K562 (cell line): ENCODE results near the gene OR2S2. TPM values are rescaled to one million over a fixed set of nuclear protein-coding genes. Genes with fewer than 3 reads are reported as not detected.
"Not testable (repeated sequence)": the region's sequence is repeated elsewhere in the genome, so short reads cannot be mapped to it uniquely, and the experiment has no call there.

ENCODE experiments used
- ATAC-seq: fragments of 200-7000 bp; cut with Tn5 transposase; 3 replicates; pipeline ENCODE4 v1.9.1; 2020; ENCODE audit warnings: moderate library complexity
- BruUV-seq: library from RNA; stranded (reverse); fragments of 400-500 nt; replicated peaks from 2 replicates; lab custom pipeline; 2021; lab: Mats Ljungman, UMichigan
- CTCF ChIA-PET: fragments of 300-600 bp; formaldehyde crosslinking; extraction: SDS; loops from one replicate; lab custom pipeline; 2021; ENCODE audit warnings: low intra/inter-chr PET ratio; lab: Yijun Ruan, JAX
- POLR2A ChIA-PET: fragments of 300-600, 350-650 bp; sonication (Branson Sonifier 250); formaldehyde crosslinking; extraction: SDS; loops from one replicate; lab custom pipeline; 2021; ENCODE audit warnings: antibody characterized with exemption, inconsistent platforms; lab: Yijun Ruan, JAX
- DNase-seq, 4 experiments: peaks; one replicate each; pipeline versions ENCODE4 v3.0.0 to v3.0.0-alpha.2; 2011 to 2018; ENCODE audit warnings: low spot score in 3 of 4, mixed read lengths in 3 of 4; ENCODE audit errors: extremely low read depth in 1 of 4
- FAIRE-seq: peaks from 2 replicates; lab custom pipeline; 2011; peaks lifted over from hg19 to GRCh38; lab: Jason Lieb, UNC
- H2AFZ ChIP-seq: 2 replicates; pipeline ENCODE4 v1.6.0; 2011; ENCODE audit warnings: low read depth, low read length, control low read depth, inconsistent platforms
- H3K27ac ChIP-seq: fragments of 200-600 bp; 3 replicates; pipeline ENCODE4 v1.8.0; 2011; ENCODE audit warnings: low read depth, mild to moderate bottlenecking, control low read depth, inconsistent platforms, low read length, moderate library complexity, mixed read lengths; ENCODE audit errors: extremely low read depth
- H3K27me3 ChIP-seq, 2 experiments: fragments of 300-600 bp in 1 of 2; 2 replicates in 1 of 2; 3 replicates in 1 of 2; pipeline versions ENCODE4 v1.6.0 to v1.8.0; 2011; ENCODE audit warnings: inconsistent platforms in 2 of 2, low read length in 2 of 2, mild to moderate bottlenecking in 1 of 2, mixed read lengths in 1 of 2, moderate library complexity in 1 of 2; ENCODE audit not compliant: control insufficient read depth in 2 of 2, insufficient read depth in 2 of 2
- H3K36me3 ChIP-seq: fragments of 300-600 bp; 3 replicates; pipeline ENCODE4 v1.8.0; 2011; ENCODE audit warnings: mild to moderate bottlenecking, low read length, inconsistent platforms; ENCODE audit not compliant: control insufficient read depth, insufficient read depth
- H3K4me1 ChIP-seq, 2 experiments: fragments of 200-600 bp in 1 of 2; replicated peaks in 1 of 2; 2 replicates in 1 of 2; 3 replicates in 1 of 2; pipeline versions ENCODE4 v1.5.1 to v1.8.0; 2011; ENCODE audit warnings: inconsistent platforms in 2 of 2, low read length in 2 of 2, mild to moderate bottlenecking in 1 of 2, mixed read lengths in 1 of 2, moderate library complexity in 1 of 2; ENCODE audit not compliant: control insufficient read depth in 2 of 2, insufficient read depth in 2 of 2
- H3K4me2 ChIP-seq: 2 replicates; pipeline ENCODE4 v1.6.1; 2011; ENCODE audit warnings: low read length, control low read depth, inconsistent platforms, mixed read lengths; ENCODE audit not compliant: insufficient read depth
- H3K4me3 ChIP-seq: fragments of 200-600 bp; sonication (generic), shearing (Covaris generic); 2 replicates; pipeline ENCODE4 v1.5.1; 2016; ENCODE audit warnings: control low read depth, inconsistent platforms
- H3K79me2 ChIP-seq: fragments of 200-600 bp; 3 replicates; pipeline ENCODE4 v1.8.0; 2011; ENCODE audit warnings: low read length, inconsistent platforms; ENCODE audit not compliant: control insufficient read depth, insufficient read depth
- H3K9ac ChIP-seq, 2 experiments: 2 replicates each; pipeline versions ENCODE4 v1.6.0 to v1.6.1; 2011; ENCODE audit warnings: low read depth in 2 of 2, low read length in 2 of 2, control low read depth in 1 of 2, inconsistent platforms in 1 of 2, mild to moderate bottlenecking in 1 of 2, mixed read lengths in 1 of 2; ENCODE audit not compliant: insufficient read depth in 1 of 2
- H3K9me1 ChIP-seq: one replicate; pipeline ENCODE4 v1.6.0; 2011; ENCODE audit warnings: inconsistent platforms, mild to moderate bottlenecking, low read length, moderate library complexity; ENCODE audit not compliant: control insufficient read depth, insufficient read depth
- H3K9me3 ChIP-seq: replicated peaks from 2 replicates; pipeline ENCODE4 v1.5.1; 2011; ENCODE audit warnings: low read depth, low read length, inconsistent platforms; ENCODE audit not compliant: control insufficient read depth, insufficient read depth
- H4K20me1 ChIP-seq: replicated peaks from 2 replicates; pipeline ENCODE4 v1.6.1; 2011; ENCODE audit warnings: low read length, inconsistent platforms, mixed read lengths; ENCODE audit not compliant: control insufficient read depth, insufficient read depth
- CCNT2 ChIP-seq: IDR thresholded peaks from 2 replicates; pipeline ENCODE4 v1.6.1; 2011; ENCODE audit warnings: borderline replicate concordance, low read depth, mild to moderate bottlenecking, moderate library complexity, mixed read lengths, low read length; ENCODE audit not compliant: insufficient read length; ENCODE audit errors: extremely low read depth
- KLF13 ChIP-seq: fragments of 450-650 bp; IDR thresholded peaks from 2 replicates; pipeline ENCODE4 v1.6.1; 2016; ENCODE audit warnings: missing genetic modification characterization, low read depth, mild to moderate bottlenecking, missing compliant biosample characterization, moderate library complexity, borderline replicate concordance
- TAF15 ChIP-seq: fragments of 200-400 bp; formaldehyde crosslinking; IDR thresholded peaks from 2 replicates; pipeline ENCODE4 v1.6.1; 2017; ENCODE audit warnings: mild to moderate bottlenecking, low read depth, low read length, moderate library complexity
- ZC3H4 ChIP-seq: sonication (generic); formaldehyde crosslinking; IDR thresholded peaks from 2 replicates; pipeline ENCODE4 v1.9.0; 2021; ENCODE audit warnings: missing genetic modification reagents, borderline replicate concordance
- ZNF551 ChIP-seq: fragments of 250-450 bp; sonication (Bioruptor Pico); IDR thresholded peaks from 2 replicates; pipeline ENCODE4 v1.5.0; 2021; ENCODE audit warnings: mild to moderate bottlenecking, moderate library complexity
- in situ Hi-C: fragments of 300-500 bp; cut with MboI; formaldehyde crosslinking; loops from 4 replicates; pipeline ENCODE4 v1.15.0; 2018; ENCODE audit warnings: inconsistent platforms, mixed read lengths
- intact Hi-C: fragments of 100-400 bp; cut with micrococcal nuclease; formaldehyde crosslinking; loops from 2 replicates; pipeline ENCODE4 v1.14.2; 2022
- polyA plus RNA-seq, 8 experiments: library from polyadenylated mRNA; depleted of rRNA in 4 of 8; stranded (reverse) in 5 of 8; unstranded in 3 of 8; fragments of >200 nt; fragmentation: Nextera tagmentation in 2 of 8; fragmentation: Illumina TruSeq in 1 of 8; extraction: Ambion mirVana in 2 of 8; extraction: Trizol in 1 of 8; gene quantifications; 2 replicates each; pipeline versions ENCODE4 v1.2.1 to v1.2.3, GENCODE V29; 2011 to 2014; ENCODE audit warnings: inconsistent platforms in 1 of 8, missing spikeins in 1 of 8
- total RNA-seq, 7 experiments: library from RNA; depleted of rRNA in 6 of 7; stranded (reverse); fragments of >200 nt in 6 of 7; fragmentation: Illumina TruSeq in 2 of 7; extraction: Trizol in 2 of 7; gene quantifications; 2 replicates each; pipeline versions ENCODE4 v1.2.1 to v1.2.3, GENCODE V29; 2011 to 2021; ENCODE audit warnings: low replicate concordance in 1 of 7
- TF ChIP-seq, protein P1 (sequence below): fragments of 150-350 bp; IDR thresholded peaks from 2 replicates; pipeline ENCODE4 v1.6.1; 2014; ENCODE audit warnings: low read depth, mild to moderate bottlenecking, low read length, borderline replicate concordance
- TF ChIP-seq, protein P2 (sequence below): fragments of 250-450 bp; sonication (Bioruptor Pico); IDR thresholded peaks from 2 replicates; pipeline ENCODE4 v1.4.0; 2020; ENCODE audit warnings: mild to moderate bottlenecking
- TF ChIP-seq, protein P3 (sequence below): IDR thresholded peaks from 2 replicates; pipeline ENCODE4 v1.6.1; 2014; ENCODE audit warnings: antibody characterized with exemption
- TF ChIP-seq, protein P4 (sequence below): sonication (generic); formaldehyde crosslinking; IDR thresholded peaks from 2 replicates; pipeline ENCODE4 v1.8.1; 2023; ENCODE audit warnings: mild to moderate bottlenecking, missing genetic modification reagents
- TF ChIP-seq, protein P5 (sequence below): sonication (generic); formaldehyde crosslinking; IDR thresholded peaks from 2 replicates; pipeline ENCODE4 v1.8.0; 2022; ENCODE audit warnings: missing genetic modification reagents, mild to moderate bottlenecking, borderline replicate concordance

The OR2S2 gene
- total and polyA plus RNA-seq, 9 of the 15 experiments (the other 6 are each of a cell fraction or from before 2014, with no cell fraction given) = not detected

DNA sequence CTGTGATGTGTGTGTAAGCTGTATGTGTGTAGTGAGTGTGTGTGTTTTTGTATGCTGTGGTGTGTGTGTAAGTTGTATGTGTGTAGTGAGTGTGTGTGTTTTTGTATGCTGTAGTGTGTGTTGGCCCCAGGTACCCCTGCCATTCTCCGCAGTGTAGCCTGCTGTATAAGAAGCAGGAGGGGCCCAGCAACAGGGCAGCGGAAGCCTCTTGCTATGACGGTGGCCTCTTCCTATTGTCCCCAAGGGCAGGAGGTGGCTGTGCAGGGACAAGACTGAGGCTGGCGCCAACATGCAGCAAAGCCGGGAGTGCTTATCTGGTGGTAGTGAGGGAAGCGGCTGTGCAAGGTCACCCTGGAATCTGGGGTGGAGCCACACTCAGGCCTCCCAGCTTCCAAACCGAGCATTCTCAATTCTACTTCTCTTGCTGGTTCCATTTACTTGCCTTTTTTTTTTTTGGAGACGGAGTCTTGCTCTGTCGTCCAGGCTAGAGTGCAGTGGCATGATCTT lies 43.6 kb downstream of the OR2S2 start (continued):
- no peak for TF ChIP-seq ZNF551
- TF ChIP-seq, protein P1, sequence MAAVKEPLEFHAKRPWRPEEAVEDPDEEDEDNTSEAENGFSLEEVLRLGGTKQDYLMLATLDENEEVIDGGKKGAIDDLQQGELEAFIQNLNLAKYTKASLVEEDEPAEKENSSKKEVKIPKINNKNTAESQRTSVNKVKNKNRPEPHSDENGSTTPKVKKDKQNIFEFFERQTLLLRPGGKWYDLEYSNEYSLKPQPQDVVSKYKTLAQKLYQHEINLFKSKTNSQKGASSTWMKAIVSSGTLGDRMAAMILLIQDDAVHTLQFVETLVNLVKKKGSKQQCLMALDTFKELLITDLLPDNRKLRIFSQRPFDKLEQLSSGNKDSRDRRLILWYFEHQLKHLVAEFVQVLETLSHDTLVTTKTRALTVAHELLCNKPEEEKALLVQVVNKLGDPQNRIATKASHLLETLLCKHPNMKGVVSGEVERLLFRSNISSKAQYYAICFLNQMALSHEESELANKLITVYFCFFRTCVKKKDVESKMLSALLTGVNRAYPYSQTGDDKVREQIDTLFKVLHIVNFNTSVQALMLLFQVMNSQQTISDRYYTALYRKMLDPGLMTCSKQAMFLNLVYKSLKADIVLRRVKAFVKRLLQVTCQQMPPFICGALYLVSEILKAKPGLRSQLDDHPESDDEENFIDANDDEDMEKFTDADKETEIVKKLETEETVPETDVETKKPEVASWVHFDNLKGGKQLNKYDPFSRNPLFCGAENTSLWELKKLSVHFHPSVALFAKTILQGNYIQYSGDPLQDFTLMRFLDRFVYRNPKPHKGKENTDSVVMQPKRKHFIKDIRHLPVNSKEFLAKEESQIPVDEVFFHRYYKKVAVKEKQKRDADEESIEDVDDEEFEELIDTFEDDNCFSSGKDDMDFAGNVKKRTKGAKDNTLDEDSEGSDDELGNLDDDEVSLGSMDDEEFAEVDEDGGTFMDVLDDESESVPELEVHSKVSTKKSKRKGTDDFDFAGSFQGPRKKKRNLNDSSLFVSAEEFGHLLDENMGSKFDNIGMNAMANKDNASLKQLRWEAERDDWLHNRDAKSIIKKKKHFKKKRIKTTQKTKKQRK = no peak
- TF ChIP-seq, protein P2, sequence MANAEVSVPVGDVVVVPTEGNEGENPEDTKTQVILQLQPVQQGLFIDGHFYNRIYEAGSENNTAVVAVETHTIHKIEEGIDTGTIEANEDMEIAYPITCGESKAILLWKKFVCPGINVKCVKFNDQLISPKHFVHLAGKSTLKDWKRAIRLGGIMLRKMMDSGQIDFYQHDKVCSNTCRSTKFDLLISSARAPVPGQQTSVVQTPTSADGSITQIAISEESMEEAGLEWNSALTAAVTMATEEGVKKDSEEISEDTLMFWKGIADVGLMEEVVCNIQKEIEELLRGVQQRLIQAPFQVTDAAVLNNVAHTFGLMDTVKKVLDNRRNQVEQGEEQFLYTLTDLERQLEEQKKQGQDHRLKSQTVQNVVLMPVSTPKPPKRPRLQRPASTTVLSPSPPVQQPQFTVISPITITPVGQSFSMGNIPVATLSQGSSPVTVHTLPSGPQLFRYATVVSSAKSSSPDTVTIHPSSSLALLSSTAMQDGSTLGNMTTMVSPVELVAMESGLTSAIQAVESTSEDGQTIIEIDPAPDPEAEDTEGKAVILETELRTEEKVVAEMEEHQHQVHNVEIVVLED (CRISPR knock-in tag) = no peak
- TF ChIP-seq KLF13 = no peak
- no peak for TF ChIP-seq CCNT2
- TF ChIP-seq, protein P3, sequence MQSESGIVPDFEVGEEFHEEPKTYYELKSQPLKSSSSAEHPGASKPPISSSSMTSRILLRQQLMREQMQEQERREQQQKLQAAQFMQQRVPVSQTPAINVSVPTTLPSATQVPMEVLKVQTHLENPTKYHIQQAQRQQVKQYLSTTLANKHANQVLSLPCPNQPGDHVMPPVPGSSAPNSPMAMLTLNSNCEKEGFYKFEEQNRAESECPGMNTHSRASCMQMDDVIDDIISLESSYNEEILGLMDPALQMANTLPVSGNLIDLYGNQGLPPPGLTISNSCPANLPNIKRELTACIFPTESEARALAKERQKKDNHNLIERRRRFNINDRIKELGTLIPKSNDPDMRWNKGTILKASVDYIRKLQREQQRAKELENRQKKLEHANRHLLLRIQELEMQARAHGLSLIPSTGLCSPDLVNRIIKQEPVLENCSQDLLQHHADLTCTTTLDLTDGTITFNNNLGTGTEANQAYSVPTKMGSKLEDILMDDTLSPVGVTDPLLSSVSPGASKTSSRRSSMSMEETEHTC = no peak
- TF ChIP-seq, protein P4, sequence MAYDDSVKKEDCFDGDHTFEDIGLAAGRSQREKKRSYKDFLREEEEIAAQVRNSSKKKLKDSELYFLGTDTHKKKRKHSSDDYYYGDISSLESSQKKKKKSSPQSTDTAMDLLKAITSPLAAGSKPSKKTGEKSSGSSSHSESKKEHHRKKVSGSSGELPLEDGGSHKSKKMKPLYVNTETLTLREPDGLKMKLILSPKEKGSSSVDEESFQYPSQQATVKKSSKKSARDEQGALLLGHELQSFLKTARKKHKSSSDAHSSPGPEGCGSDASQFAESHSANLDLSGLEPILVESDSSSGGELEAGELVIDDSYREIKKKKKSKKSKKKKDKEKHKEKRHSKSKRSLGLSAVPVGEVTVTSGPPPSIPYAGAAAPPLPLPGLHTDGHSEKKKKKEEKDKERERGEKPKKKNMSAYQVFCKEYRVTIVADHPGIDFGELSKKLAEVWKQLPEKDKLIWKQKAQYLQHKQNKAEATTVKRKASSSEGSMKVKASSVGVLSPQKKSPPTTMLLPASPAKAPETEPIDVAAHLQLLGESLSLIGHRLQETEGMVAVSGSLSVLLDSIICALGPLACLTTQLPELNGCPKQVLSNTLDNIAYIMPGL (CRISPR knock-in tag) = no peak
- no peak for TF ChIP-seq ZC3H4 (CRISPR knock-in tag)
- TF ChIP-seq, protein P5, sequence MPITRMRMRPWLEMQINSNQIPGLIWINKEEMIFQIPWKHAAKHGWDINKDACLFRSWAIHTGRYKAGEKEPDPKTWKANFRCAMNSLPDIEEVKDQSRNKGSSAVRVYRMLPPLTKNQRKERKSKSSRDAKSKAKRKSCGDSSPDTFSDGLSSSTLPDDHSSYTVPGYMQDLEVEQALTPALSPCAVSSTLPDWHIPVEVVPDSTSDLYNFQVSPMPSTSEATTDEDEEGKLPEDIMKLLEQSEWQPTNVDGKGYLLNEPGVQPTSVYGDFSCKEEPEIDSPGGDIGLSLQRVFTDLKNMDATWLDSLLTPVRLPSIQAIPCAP (CRISPR knock-in tag) = no peak
- no peak for TF ChIP-seq TAF15

DNA sequence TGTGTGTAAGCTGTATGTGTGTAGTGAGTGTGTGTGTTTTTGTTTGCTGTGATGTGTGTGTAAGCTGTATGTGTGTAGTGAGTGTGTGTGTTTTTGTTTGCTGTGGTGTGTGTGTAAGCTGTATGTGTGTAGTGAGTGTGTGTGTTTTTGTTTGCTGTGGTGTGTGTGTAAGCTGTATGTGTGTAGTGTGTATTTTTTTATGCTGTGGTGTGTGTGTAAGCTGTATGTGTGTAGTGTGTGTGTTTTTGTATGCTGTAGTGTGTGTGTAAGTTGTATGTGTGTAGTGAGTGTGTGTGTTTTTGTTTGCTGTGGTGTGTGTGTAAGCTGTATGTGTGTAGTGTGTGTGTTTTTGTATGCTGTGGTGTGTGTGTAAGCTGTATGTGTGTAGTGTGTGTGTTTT lies 44.5 kb downstream of the OR2S2 start:
- H3K36me3 ChIP-seq, H3K27ac ChIP-seq, H3K4me3 ChIP-seq, H3K27me3 ChIP-seq, ATAC-seq, H3K4me2 ChIP-seq, H3K9me3 ChIP-seq, CTCF ChIA-PET, H2AFZ ChIP-seq, H3K79me2 ChIP-seq, H3K9me1 ChIP-seq, H4K20me1 ChIP-seq, intact Hi-C loops, in situ Hi-C loops, BruUV-seq, H3K9ac ChIP-seq, DNase-seq, FAIRE-seq: not testable (repeated sequence)
- POLR2A ChIA-PET = interaction anchor here (3.3 kb wide), 1 partner anchor 11 kb away, joined by 20 read pairs; no protein-coding TSS in a partner anchor
- H3K4me1 ChIP-seq = peaks cover 44 to 53% of the 10 kb centered on the region in 2 experiments; a peak in 4 of 5 replicates
